NT2/D1 (cell line): Measurements from ENCODE around the gene UQCR11.

ENCODE experiments used
- SUZ12 ChIP-seq: IDR thresholded peaks from 2 replicates; pipeline ENCODE4 v1.6.1; 2011; ENCODE audit not compliant: insufficient read length, insufficient read depth; ENCODE audit errors: extremely low read depth
- ZNF274 ChIP-seq: IDR thresholded peaks from 2 replicates; pipeline ENCODE4 v1.6.1; 2011; ENCODE audit warnings: mild to moderate bottlenecking, low read depth, low read length

- no peak for TF ChIP-seq ZNF274
- no peak for TF ChIP-seq SUZ12
Observed at GRCh38 chr19:1629256-1629808, 24.1 kb upstream of the UQCR11 start.
